Endothelial cell of umbilical vein (primary cell): ENCODE data around the gene TSPAN9. TPM values are rescaled to one million over a fixed set of nuclear protein-coding genes. Genes with fewer than 3 reads are reported as not detected.

Source experiments
- BruUV-seq: library from RNA; stranded (reverse); fragments of 400-500 nt; replicated peaks from 2 replicates; lab custom pipeline; 2021; lab: Mats Ljungman, UMichigan
- CTCF ChIA-PET: fragments of 300-600, 350-600 bp; sonication (Branson Sonifier 250); formaldehyde crosslinking; loops from one replicate; lab custom pipeline; 2021; ENCODE audit warnings: antibody characterized with exemption, inconsistent platforms; lab: Charles Lee
- POLR2A ChIA-PET: fragments of 300-600, 350-600 bp; sonication (Branson Sonifier 250); formaldehyde crosslinking; loops from one replicate; lab custom pipeline; 2021; ENCODE audit warnings: antibody characterized with exemption, inconsistent platforms; lab: Charles Lee
- DNase-seq: peaks from one replicate; pipeline ENCODE4 v3.0.0-alpha.2; 2011; ENCODE audit warnings: low read depth, low spot score
- FAIRE-seq: peaks from 2 replicates; lab custom pipeline; 2011; peaks lifted over from hg19 to GRCh38; lab: Jason Lieb, UNC
- H2AFZ ChIP-seq: 2 replicates; pipeline ENCODE4 v1.6.0; 2012; ENCODE audit warnings: low read depth, low read length, control low read depth, inconsistent platforms
- H3K27ac ChIP-seq: 2 replicates; pipeline ENCODE4 v1.5.1; 2011; ENCODE audit warnings: low read depth, mild to moderate bottlenecking, control low read depth, low read length, moderate library complexity; ENCODE audit not compliant: insufficient read depth
- H3K27me3 ChIP-seq, 2 experiments: 2 replicates each; pipeline versions ENCODE4 v1.6.0 to v1.6.1; 2011; ENCODE audit warnings: low read length in 2 of 2, mixed read lengths in 1 of 2; ENCODE audit not compliant: control insufficient read depth in 2 of 2, insufficient read depth in 2 of 2
- H3K36me3 ChIP-seq, 2 experiments: 2 replicates in 1 of 2; 3 replicates in 1 of 2; pipeline ENCODE4 v1.5.1; 2011; ENCODE audit warnings: low read length in 2 of 2, mild to moderate bottlenecking in 1 of 2, moderate library complexity in 1 of 2; ENCODE audit not compliant: control insufficient read depth in 2 of 2, insufficient read depth in 2 of 2; ENCODE audit errors: extremely low read depth in 1 of 2
- H3K4me1 ChIP-seq: 3 replicates; pipeline ENCODE4 v1.5.1; 2011; ENCODE audit warnings: mild to moderate bottlenecking, low read length; ENCODE audit not compliant: control insufficient read depth, insufficient read depth; ENCODE audit errors: extremely low read depth
- H3K4me2 ChIP-seq: 2 replicates; pipeline ENCODE4 v1.6.1; 2011; ENCODE audit warnings: low read length, control low read depth, mixed read lengths; ENCODE audit not compliant: insufficient read depth
- H3K4me3 ChIP-seq, 3 experiments: fragments of 200-600 bp in 1 of 3; sonication (generic), shearing (Covaris generic) in 1 of 3; replicated peaks in 1 of 3; 2 replicates each; pipeline ENCODE4 v1.5.1; 2011 to 2016; ENCODE audit warnings: control low read depth in 3 of 3, low read length in 3 of 3, mild to moderate bottlenecking in 2 of 3, inconsistent platforms in 1 of 3, low read depth in 1 of 3, moderate library complexity in 1 of 3; ENCODE audit not compliant: insufficient read depth in 1 of 3
- H3K79me2 ChIP-seq: 2 replicates; pipeline ENCODE4 v1.6.0; 2012; ENCODE audit warnings: low read length, inconsistent platforms; ENCODE audit not compliant: control insufficient read depth, insufficient read depth
- H3K9ac ChIP-seq: replicated peaks from 2 replicates; pipeline ENCODE3; 2011; ENCODE audit warnings: low read length, control low read depth; ENCODE audit not compliant: insufficient read depth; ENCODE audit errors: extremely low read depth
- H3K9me1 ChIP-seq: replicated peaks from 3 replicates; pipeline ENCODE4 v1.6.0; 2011; ENCODE audit warnings: mild to moderate bottlenecking, low read length; ENCODE audit not compliant: control insufficient read depth, insufficient read depth; ENCODE audit errors: extremely low read depth
- H3K9me3 ChIP-seq: replicated peaks from 2 replicates; pipeline ENCODE4 v1.5.1; 2012; ENCODE audit warnings: low read length, inconsistent platforms; ENCODE audit not compliant: control insufficient read depth, insufficient read depth
- H4K20me1 ChIP-seq: replicated peaks from 2 replicates; pipeline ENCODE3; 2011; ENCODE audit warnings: mild to moderate bottlenecking, low read length; ENCODE audit not compliant: control insufficient read depth, insufficient read depth; ENCODE audit errors: extremely low read depth
- EZH2 ChIP-seq: IDR thresholded peaks from 2 replicates; pipeline ENCODE4 v1.6.1; 2012; ENCODE audit warnings: borderline replicate concordance, low read depth, mild to moderate bottlenecking, moderate library complexity, low read length, inconsistent platforms; ENCODE audit not compliant: severe bottlenecking
- FOS ChIP-seq: IDR thresholded peaks from 2 replicates; pipeline ENCODE4 v1.6.1; 2011; ENCODE audit warnings: mild to moderate bottlenecking, low read length, moderate library complexity, borderline replicate concordance; ENCODE audit not compliant: insufficient read depth
- GATA2 ChIP-seq: IDR thresholded peaks from 2 replicates; pipeline ENCODE4 v1.7.0; 2011; ENCODE audit warnings: low read depth, mild to moderate bottlenecking, moderate library complexity, mixed read lengths, low read length; ENCODE audit not compliant: insufficient read length, insufficient read depth
- JUN ChIP-seq: IDR thresholded peaks from 2 replicates; pipeline ENCODE4 v1.6.1; 2011; ENCODE audit warnings: borderline replicate concordance, low read depth; ENCODE audit not compliant: insufficient read length, insufficient read depth
- MYC ChIP-seq: IDR thresholded peaks from one replicate; pipeline ENCODE4 v1.6.1; 2011; ENCODE audit warnings: mild to moderate bottlenecking, low read depth, low read length
- POLR2A ChIP-seq: IDR thresholded peaks from 2 replicates; pipeline ENCODE4 v1.6.1; 2012; ENCODE audit warnings: low read depth, mild to moderate bottlenecking, control low read depth, low read length
- POLR2AphosphoS5 ChIP-seq: IDR thresholded peaks from 2 replicates; pipeline ENCODE4 v1.6.1; 2012; ENCODE audit warnings: low read depth, mild to moderate bottlenecking, control low read depth, low read length, moderate library complexity; ENCODE audit not compliant: insufficient read depth
- dilution Hi-C: fragments of 300-500 bp; cut with MboI; formaldehyde crosslinking; loops from one replicate; pipeline ENCODE4 v1.15.0; 2019; ENCODE audit warnings: low sequenced_read_pairs; ENCODE audit not compliant: extremely low pct_ligation_motif_present
- intact Hi-C: fragments of 100-400 bp; cut with micrococcal nuclease; formaldehyde crosslinking; loops from one replicate; pipeline ENCODE4 v1.10.0; 2022
- polyA plus RNA-seq, 4 experiments: library from polyadenylated mRNA; depleted of rRNA in 3 of 4; stranded (reverse) in 3 of 4; unstranded in 1 of 4; fragments of >200 nt; gene quantifications; 2 replicates each; pipeline versions ENCODE4 v1.2.1 to v1.2.3, GENCODE V29; 2011 to 2012; ENCODE audit warnings: missing spikeins in 1 of 4
- total RNA-seq: library from RNA; stranded (reverse); gene quantifications from 2 replicates; pipeline ENCODE4 v1.2.3, GENCODE V29; 2021
- TF ChIP-seq, protein P1 (sequence below): IDR thresholded peaks from 2 replicates; pipeline ENCODE4 v1.6.1; 2011; ENCODE audit not compliant: insufficient read depth, insufficient read length
- TF ChIP-seq, protein P2 (sequence below), 2 donors: IDR thresholded peaks; 1 replicate in 1 of 2; 2 replicates in 1 of 2; pipeline ENCODE4 v1.5.1; 2011; ENCODE audit warnings: low read length in 2 of 2, mild to moderate bottlenecking in 2 of 2, moderate library complexity in 2 of 2, control low read depth in 1 of 2, inconsistent platforms in 1 of 2, low read depth in 1 of 2; ENCODE audit not compliant: insufficient read depth in 1 of 2; ENCODE audit errors: extremely low read depth in 1 of 2

Gene TSPAN9
- total and polyA plus RNA-seq, 2 donors (not counting 3 experiments of a cell fraction or from before 2014, with no cell fraction given) = 43.3 to 66.8 TPM

DNA sequence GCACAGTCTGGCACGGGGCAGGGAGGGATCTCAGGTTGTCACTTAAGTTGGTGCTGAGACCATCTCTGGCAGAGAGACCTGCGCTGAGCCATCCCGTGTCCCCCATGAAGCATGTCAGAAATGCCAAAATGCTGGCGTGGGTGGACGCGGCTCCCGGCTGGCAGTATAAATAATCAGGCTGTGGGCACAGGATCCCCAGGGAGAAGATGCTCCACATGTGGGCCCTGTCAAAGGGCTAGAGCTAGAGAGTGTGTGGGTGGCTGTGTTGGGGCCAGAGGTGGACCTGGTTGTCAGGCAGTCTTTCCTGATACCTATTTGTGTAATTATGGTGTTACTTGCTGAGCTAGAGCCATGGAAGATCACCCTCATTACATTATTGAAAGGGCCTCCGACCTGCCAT lies 189.5 kb downstream of the TSPAN9 start:
- Histone ChIP-seq H3K79me2 (no peaks in the 10 kb centered on the region), H2AFZ (no peak overlapping the region), H3K27ac (no peak overlapping the region), H3K9ac (no peak overlapping the region), H4K20me1 (no peaks in the 10 kb centered on the region), H3K9me1 (no peaks in the 10 kb centered on the region), H3K4me3 (no peak overlapping the region), H3K9me3 (no peaks in the 10 kb centered on the region), H3K36me3 (no peaks in the 10 kb centered on the region), H3K27me3 (no peaks in the 10 kb centered on the region), H3K4me2 (no peak overlapping the region), H3K4me1 (no peaks in the 10 kb centered on the region)
- intact Hi-C loops (no loop called here), dilution Hi-C loops (no loop called here)
- TF ChIP-seq EZH2 = no peak
- TF ChIP-seq POLR2A = no peak
- TF ChIP-seq MYC = no peak
- no peak for TF ChIP-seq JUN
- TF ChIP-seq POLR2AphosphoS5 = no peak
- no peak for TF ChIP-seq GATA2
- FAIRE-seq = no peak
- no TSS peak for BruUV-seq
- no peak for DNase-seq
- CTCF ChIA-PET = interaction anchor here (1.0 to 1.9 kb wide), 4 partner anchors 9 to 193 kb away, joined by 3 to 11 read pairs (median 6); no protein-coding TSS in a partner anchor
- POLR2A ChIA-PET = no interaction called here

DNA sequence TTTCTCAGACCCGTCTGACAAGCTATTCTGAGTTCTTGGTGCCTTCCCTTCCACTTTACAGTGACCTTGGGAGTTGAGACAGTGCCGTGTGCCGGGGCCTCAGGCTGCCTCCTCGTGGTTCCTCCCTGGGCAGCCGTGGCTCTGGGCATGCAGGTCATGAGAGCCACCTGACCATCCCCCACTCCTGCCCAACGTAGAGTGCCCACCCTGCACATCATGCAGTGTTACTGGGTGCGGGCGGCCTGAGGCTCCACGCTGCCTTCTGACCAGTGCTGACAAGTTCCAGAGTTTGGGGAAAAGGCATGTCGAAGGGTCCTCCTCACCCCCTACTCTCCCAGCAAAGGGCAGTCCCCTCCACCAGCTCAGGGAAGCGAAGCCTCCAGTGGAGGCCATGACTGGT lies 190.5 kb downstream of the TSPAN9 start:
- Histone ChIP-seq H3K9ac (no peak overlapping the region), H3K36me3 (no peaks in the 10 kb centered on the region), H3K4me2 (no peak overlapping the region), H3K9me1 (no peaks in the 10 kb centered on the region), H4K20me1 (no peaks in the 10 kb centered on the region), H3K4me1 (no peaks in the 10 kb centered on the region), H3K27me3 (no peaks in the 10 kb centered on the region), H2AFZ (no peak overlapping the region), H3K9me3 (no peaks in the 10 kb centered on the region), H3K79me2 (no peaks in the 10 kb centered on the region), H3K27ac (no peak overlapping the region), H3K4me3 (no peak overlapping the region)
- POLR2A ChIA-PET = no interaction called here
- dilution Hi-C loops = no loop called here
- DNase-seq = no peak
- TF ChIP-seq FOS (no peak), JUN (no peak), GATA2 (no peak), EZH2 (no peak), POLR2A (no peak), POLR2AphosphoS5 (no peak), MYC (no peak)
- TF ChIP-seq, protein P1, sequence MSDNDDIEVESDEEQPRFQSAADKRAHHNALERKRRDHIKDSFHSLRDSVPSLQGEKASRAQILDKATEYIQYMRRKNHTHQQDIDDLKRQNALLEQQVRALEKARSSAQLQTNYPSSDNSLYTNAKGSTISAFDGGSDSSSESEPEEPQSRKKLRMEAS = no peak
- TF ChIP-seq, protein P2, sequence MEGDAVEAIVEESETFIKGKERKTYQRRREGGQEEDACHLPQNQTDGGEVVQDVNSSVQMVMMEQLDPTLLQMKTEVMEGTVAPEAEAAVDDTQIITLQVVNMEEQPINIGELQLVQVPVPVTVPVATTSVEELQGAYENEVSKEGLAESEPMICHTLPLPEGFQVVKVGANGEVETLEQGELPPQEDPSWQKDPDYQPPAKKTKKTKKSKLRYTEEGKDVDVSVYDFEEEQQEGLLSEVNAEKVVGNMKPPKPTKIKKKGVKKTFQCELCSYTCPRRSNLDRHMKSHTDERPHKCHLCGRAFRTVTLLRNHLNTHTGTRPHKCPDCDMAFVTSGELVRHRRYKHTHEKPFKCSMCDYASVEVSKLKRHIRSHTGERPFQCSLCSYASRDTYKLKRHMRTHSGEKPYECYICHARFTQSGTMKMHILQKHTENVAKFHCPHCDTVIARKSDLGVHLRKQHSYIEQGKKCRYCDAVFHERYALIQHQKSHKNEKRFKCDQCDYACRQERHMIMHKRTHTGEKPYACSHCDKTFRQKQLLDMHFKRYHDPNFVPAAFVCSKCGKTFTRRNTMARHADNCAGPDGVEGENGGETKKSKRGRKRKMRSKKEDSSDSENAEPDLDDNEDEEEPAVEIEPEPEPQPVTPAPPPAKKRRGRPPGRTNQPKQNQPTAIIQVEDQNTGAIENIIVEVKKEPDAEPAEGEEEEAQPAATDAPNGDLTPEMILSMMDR (IDR thresholded peaks at IDR 0.05; ENCODE audit: extremely low read depth in 1 of 2, insufficient read depth in 1 of 2, low read depth in 1 of 2, low read length in 2 of 2) = no peak
- CTCF ChIA-PET = interaction anchor here (1.0 to 1.9 kb wide), 3 partner anchors 8 to 194 kb away, joined by 4 to 11 read pairs (median 8); no protein-coding TSS in a partner anchor
- intact Hi-C loops = no loop called here
- no TSS peak for BruUV-seq
- FAIRE-seq = no peak
